Transverse colon (tissue), 4 donors: Measurements from ENCODE around the gene DACT3. TPM values are rescaled to one million over a fixed set of nuclear protein-coding genes. Genes with fewer than 3 reads are reported as not detected.

Experiments
- DNase-seq: peaks from one replicate; pipeline ENCODE4 v3.0.0-alpha.2; 2019
- H3K27ac ChIP-seq, 4 donors: fragments of 200-600 bp; sonication (generic); 2 replicates each; pipeline ENCODE4 v1.5.1; 2016 to 2018; ENCODE audit warnings: inconsistent platforms in 4 of 4
- H3K27me3 ChIP-seq: fragments of 200-600 bp; sonication (generic); 2 replicates; pipeline ENCODE4 v1.5.1; 2017; ENCODE audit warnings: inconsistent platforms
- H3K36me3 ChIP-seq, 4 donors: fragments of 200-600 bp; sonication (generic); 2 replicates each; pipeline ENCODE4 v1.5.1; 2017 to 2019; ENCODE audit warnings: inconsistent platforms in 4 of 4
- H3K4me1 ChIP-seq, 4 donors: fragments of 200-600 bp; sonication (generic); 2 replicates each; pipeline ENCODE4 v1.5.1; 2017 to 2020; ENCODE audit warnings: inconsistent platforms in 4 of 4
- H3K4me3 ChIP-seq, 4 donors: fragments of 200-600 bp; sonication (generic); 1 replicate in 1 of 4; 2 replicates in 3 of 4; pipeline versions ENCODE4 v1.5.1 to v1.6.1; 2017 to 2019; ENCODE audit warnings: inconsistent platforms in 4 of 4
- H3K9me3 ChIP-seq, 2 donors: fragments of 200-600 bp; sonication (generic); 2 replicates each; pipeline ENCODE4 v1.5.1; 2017 to 2019; ENCODE audit warnings: inconsistent platforms in 2 of 2
- CTCF ChIP-seq, 5 experiments: fragments of 200-600 bp in 3 of 5; fragments of 450-650 bp in 2 of 5; sonication (generic) in 3 of 5; IDR thresholded peaks; 1 replicate in 2 of 5; 2 replicates in 3 of 5; pipeline ENCODE4 v1.5.1; 2016 to 2017; ENCODE audit warnings: antibody characterized with exemption in 5 of 5, inconsistent platforms in 3 of 5, mild to moderate bottlenecking in 2 of 5, moderate library complexity in 1 of 5
- EP300 ChIP-seq: sonication (generic); formaldehyde crosslinking; IDR thresholded peaks from one replicate; pipeline ENCODE4 v1.6.1; 2017; ENCODE audit warnings: antibody characterized with exemption, low read depth
- POLR2A ChIP-seq: fragments of 450-650 bp; IDR thresholded peaks from one replicate; pipeline ENCODE4 v1.6.1; 2016; ENCODE audit warnings: antibody characterized with exemption, mild to moderate bottlenecking, moderate library complexity
- POLR2AphosphoS5 ChIP-seq, 3 donors: sonication (generic); formaldehyde crosslinking; IDR thresholded peaks; one replicate each; pipeline ENCODE4 v1.6.1; 2016; ENCODE audit warnings: antibody characterized with exemption in 3 of 3
- WGBS, 2 donors: methylation state at CpG; one replicate each; pipeline ENCODE4 v1.1.5; 2018; ENCODE audit warnings: low coverage in 1 of 2; 5-methylcytosine and 5-hydroxymethylcytosine counted together
- in situ Hi-C, 4 donors: fragments of 200-750 bp; cut with MboI; loops; one replicate each; pipeline versions ENCODE4 v1.15.0 to v1.15.1; 2017; ENCODE audit warnings: low sequenced_read_pairs in 3 of 4, low pct_ligation_motif_present in 1 of 4, low pct_unique_long_range_greater_than_20kb in 1 of 4
- intact Hi-C: fragments of 100-400 bp; cut with DNase I; formaldehyde crosslinking; loops from one replicate; pipeline ENCODE4 v1.15.1; 2023; ENCODE audit warnings: low total_unique reads
- total RNA-seq, 4 donors: library from RNA; depleted of rRNA; stranded (reverse); fragments of >200 nt; gene quantifications; one replicate each; pipeline ENCODE4 v1.1.0, GENCODE V29; 2016

Gene DACT3
- total RNA-seq, 4 donors from 2014 or later, result 5.3 to 27.1 (median 7.5) TPM

- H3K27ac ChIP-seq, result peak overlapping the region; percentile 68 to 80 (median 74)
- peaks cover 2% of the 10 kb centered on the region for H3K27me3 ChIP-seq
- H3K9me3 ChIP-seq, result no peaks in the 10 kb centered on the region
- H3K4me1 ChIP-seq, result peaks cover 22 to 79% (median 31%) of the 10 kb centered on the region in 4 donors
- no peaks in the 10 kb centered on the region for H3K36me3 ChIP-seq
- DNase-seq, result no peak
- intact Hi-C loops (no loop called here), in situ Hi-C loops (no loop called here)
- TF ChIP-seq POLR2A (no peak), CTCF (IDR thresholded peaks at IDR 0.05) (no peak), EP300 (no peak), POLR2AphosphoS5 (IDR thresholded peaks at IDR 0.05) (no peak)
- no peak overlapping the region for H3K4me3 ChIP-seq
- WGBS, 2 donors, result 80% methylated on average over 29 of the region's 32 CpGs; no CpG with 5 or more reads in 1 of the 2 donors
These were observed 39.5 kb downstream of the DACT3 start for GRCh38 chr19:46621191-46622117.

GRCh38 chr19:46620716-46621115 lies 40.3 kb downstream of the DACT3 start:
- peaks cover 22 to 73% (median 31%) of the 10 kb centered on the region in 4 donors for H3K4me1 ChIP-seq
- H3K27ac ChIP-seq, result peak overlapping the region; percentile 68 to 80 (median 74)
- H3K36me3 ChIP-seq, result no peaks in the 10 kb centered on the region
- intact Hi-C loops, result no loop called here
- 50% methylated on average over 6 of the region's 6 CpGs; no CpG with 5 or more reads in 1 of the 2 donors for WGBS, 2 donors
- TF ChIP-seq CTCF (IDR thresholded peaks at IDR 0.05) (no peak), POLR2AphosphoS5 (IDR thresholded peaks at IDR 0.05) (peak in 1 of 3 donors; percentile 2), EP300 (no peak)
- no peaks in the 10 kb centered on the region for H3K9me3 ChIP-seq
- in situ Hi-C loops, result no loop called here
- no peak for DNase-seq
- no peak overlapping the region for H3K4me3 ChIP-seq
- H3K27me3 ChIP-seq, result peaks cover 2% of the 10 kb centered on the region

GRCh38 chr19:46620267-46620666 lies 40.7 kb downstream of the DACT3 start:
- H3K36me3 ChIP-seq, result no peaks in the 10 kb centered on the region
- peak overlapping the region; percentile 68 to 80 (median 74) for H3K27ac ChIP-seq
- no peak for DNase-seq
- no peak overlapping the region for H3K4me3 ChIP-seq
- peaks cover 22 to 69% (median 29%) of the 10 kb centered on the region in 4 donors for H3K4me1 ChIP-seq
- intact Hi-C loops, result no loop called here
- TF ChIP-seq CTCF (IDR thresholded peaks at IDR 0.05) (no peak), POLR2A (no peak), EP300 (no peak), POLR2AphosphoS5 (IDR thresholded peaks at IDR 0.05) (no peak)
- in situ Hi-C loops, result no loop called here
- WGBS, 2 donors, result 66% methylated on average over 3 of the region's 3 CpGs; no CpG with 5 or more reads in 1 of the 2 donors
- no peaks in the 10 kb centered on the region for H3K9me3 ChIP-seq
- H3K27me3 ChIP-seq, result peaks cover 2% of the 10 kb centered on the region

- no peak for DNase-seq
- peak overlapping the region in 2 of 4 donors; percentile 35 to 60 for H3K27ac ChIP-seq
- H3K4me3 ChIP-seq, result no peak overlapping the region
These were observed 42.2 kb downstream of the DACT3 start for GRCh38 chr19:46618670-46619231.

More at GRCh38 chr19:46618670-46619231, 42.2 kb downstream of the DACT3 start:
- TF ChIP-seq POLR2AphosphoS5 (IDR thresholded peaks at IDR 0.05), result peak in 1 of 3 donors; percentile 18
- no peak for TF ChIP-seq POLR2A
- in situ Hi-C loops, result loop anchor here in 2 of 4 donors (5.0 kb wide), 2 partner anchors 44 to 49 kb away; partner anchors contain the start of gene DACT3 (in 1 of the 2)
- intact Hi-C loops, result no loop called here
- peaks cover 18 to 60% (median 23%) of the 10 kb centered on the region in 4 donors for H3K4me1 ChIP-seq
- peaks cover 2% of the 10 kb centered on the region for H3K27me3 ChIP-seq
- 27% methylated on average over 9 of the region's 9 CpGs; no CpG with 5 or more reads in 1 of the 2 donors for WGBS, 2 donors
- no peaks in the 10 kb centered on the region for H3K9me3 ChIP-seq
- no peaks in the 10 kb centered on the region for H3K36me3 ChIP-seq
